HepG2 (cell line): ENCODE results near the gene NAV2. TPM values are rescaled to one million over a fixed set of nuclear protein-coding genes. Genes with fewer than 3 reads are reported as not detected.

ENCODE experiments used
- E2F2 ChIP-seq: sonication (generic); formaldehyde crosslinking; IDR thresholded peaks from 2 replicates; pipeline ENCODE4 v1.4.0; 2020; ENCODE audit warnings: missing genetic modification reagents, borderline replicate concordance
- FOXK1 ChIP-seq: sonication (generic); formaldehyde crosslinking; IDR thresholded peaks from 2 replicates; pipeline ENCODE4 v1.4.0; 2020; ENCODE audit warnings: low read depth, missing genetic modification reagents, borderline replicate concordance
- HOMEZ ChIP-seq: IDR thresholded peaks from 2 replicates; pipeline ENCODE4 v1.6.1; 2016; ENCODE audit warnings: low read depth
- JUN ChIP-seq: sonication (generic); formaldehyde crosslinking; IDR thresholded peaks from 2 replicates; pipeline ENCODE4 v1.4.0; 2020; ENCODE audit warnings: mild to moderate bottlenecking, missing genetic modification reagents
- NFYB ChIP-seq: sonication (generic); formaldehyde crosslinking; IDR thresholded peaks from 2 replicates; pipeline ENCODE4 v1.4.0; 2020; ENCODE audit warnings: missing genetic modification reagents
- PAF1 ChIP-seq: IDR thresholded peaks from 2 replicates; pipeline ENCODE4 v1.6.1; 2016; ENCODE audit warnings: missing genetic modification reagents, missing compliant biosample characterization
- PITX1 ChIP-seq: sonication (generic); formaldehyde crosslinking; IDR thresholded peaks from 2 replicates; pipeline ENCODE4 v1.5.1; 2020; ENCODE audit warnings: mild to moderate bottlenecking, missing genetic modification reagents
- RBFOX2 ChIP-seq: fragments of 200-400 bp; formaldehyde crosslinking; IDR thresholded peaks from 2 replicates; pipeline ENCODE4 v1.6.1; 2017; ENCODE audit warnings: low read depth, mild to moderate bottlenecking, low read length
- ZBTB40 ChIP-seq, 2 experiments: fragments of 450-650 bp in 1 of 2; sonication (generic) in 1 of 2; formaldehyde crosslinking in 1 of 2; IDR thresholded peaks; 2 replicates each; pipeline versions ENCODE4 v1.6.1 to v1.8.0; 2016 to 2022; ENCODE audit warnings: antibody characterized with exemption in 1 of 2, mild to moderate bottlenecking in 1 of 2, missing genetic modification reagents in 1 of 2
- ZFP36 ChIP-seq: fragments of 150-350 bp; IDR thresholded peaks from 2 replicates; pipeline ENCODE4 v1.6.1; 2018; ENCODE audit warnings: borderline replicate concordance, low read length, low read depth; ENCODE audit not compliant: partially characterized antibody
- ZNF205 ChIP-seq: IDR thresholded peaks from 2 replicates; pipeline ENCODE4 v1.6.1; 2018; ENCODE audit warnings: missing biosample characterization, missing genetic modification reagents
- ZNF503 ChIP-seq: sonication (generic); formaldehyde crosslinking; IDR thresholded peaks from 2 replicates; pipeline ENCODE4 v1.4.0; 2020; ENCODE audit warnings: missing genetic modification reagents
- ZNF589 ChIP-seq: sonication (generic); formaldehyde crosslinking; conservative IDR thresholded peaks from 2 replicates; pipeline ENCODE4 v1.8.0; 2022; ENCODE audit warnings: mild to moderate bottlenecking, moderate library complexity, missing genetic modification reagents
- ZNF850 ChIP-seq: sonication (generic); formaldehyde crosslinking; conservative IDR thresholded peaks from 2 replicates; pipeline ENCODE4 v1.9.0; 2021; ENCODE audit warnings: mild to moderate bottlenecking, missing genetic modification reagents
- polyA plus RNA-seq, 8 experiments: library from polyadenylated mRNA; depleted of rRNA in 3 of 8; stranded (reverse) in 7 of 8; unstranded in 1 of 8; fragments of >200 nt; fragmentation: Illumina TruSeq in 4 of 8; extraction: Trizol in 4 of 8; gene quantifications; 2 replicates each; pipeline versions ENCODE4 v1.2.1 to v1.2.3, GENCODE V29; 2011 to 2016; ENCODE audit warnings: low read depth in 4 of 8, missing spikeins in 1 of 8, mixed read lengths in 1 of 8; ENCODE audit not compliant: insufficient read depth in 1 of 8
- total RNA-seq, 5 experiments: library from RNA; depleted of rRNA; stranded (reverse); fragments of >200 nt; fragmentation: Illumina TruSeq; extraction: Trizol; gene quantifications; 2 replicates each; pipeline ENCODE4 v1.2.3, GENCODE V29; 2016; ENCODE audit warnings: low read depth in 1 of 5

Gene NAV2
- total and polyA plus RNA-seq, 2 of the 13 experiments (the other 11 are each of a cell fraction or from before 2014, with no cell fraction given), result 9.3 to 34.6 TPM

GRCh38 chr11:19912115-19912957, 199.7 kb downstream of the NAV2 start (continued):
- peak; percentile 44; the same call in 1 of the 2 replicates for TF ChIP-seq ZNF503 (CRISPR knock-in tag)
- TF ChIP-seq JUN (CRISPR knock-in tag), result no peak
- TF ChIP-seq HOMEZ (CRISPR knock-in tag), result no peak
- no peak for TF ChIP-seq RBFOX2
- TF ChIP-seq ZFP36, result no peak
- TF ChIP-seq E2F2 (CRISPR knock-in tag), result no peak
- TF ChIP-seq ZBTB40 (IDR thresholded peaks at IDR 0.05), result no peak
- no peak for TF ChIP-seq ZBTB40 (CRISPR knock-in tag; IDR thresholded peaks at IDR 0.05)
- TF ChIP-seq ZNF205 (CRISPR knock-in tag), result 0 out of 2 replicates have a peak, but pooled peaks have one; percentile 12
- TF ChIP-seq NFYB (CRISPR knock-in tag), result no peak
- TF ChIP-seq PITX1, result peak; percentile 13; the same call in 1 of the 2 replicates
- TF ChIP-seq ZNF589 (CRISPR knock-in tag), result no peak
- peak; percentile 40; the same call in 1 of the 2 replicates for TF ChIP-seq FOXK1
- TF ChIP-seq PAF1 (CRISPR knock-in tag), result no peak
- no peak for TF ChIP-seq ZNF850 (CRISPR knock-in tag)
